Peyer's patch (tissue), 4 donors: ENCODE results near the gene IL16. TPM values are rescaled to one million over a fixed set of nuclear protein-coding genes. Genes with fewer than 3 reads are reported as not detected.
A peak's percentile ranks its signal among the peaks of the same experiment; 100 is the strongest.

Experiments used
- DNase-seq, 3 donors: peaks; one replicate each; pipeline ENCODE4 v3.0.0-alpha.2; 2017 to 2019
- H3K27ac ChIP-seq, 4 donors: fragments of 200-600 bp; sonication (generic); one replicate each; pipeline ENCODE4 v1.5.1; 2016 to 2019
- H3K27me3 ChIP-seq, 2 donors: fragments of 200-600 bp; sonication (generic); one replicate each; pipeline ENCODE4 v1.5.1; 2019
- H3K36me3 ChIP-seq, 3 donors: fragments of 200-600 bp; sonication (generic); one replicate each; pipeline ENCODE4 v1.5.1; 2016 to 2019
- H3K4me1 ChIP-seq, 4 donors: fragments of 200-600 bp; sonication (generic); one replicate each; pipeline ENCODE4 v1.5.1; 2016 to 2019
- H3K4me3 ChIP-seq, 4 donors: fragments of 200-600 bp; sonication (generic); 1 replicate in 3 of 4; 2 replicates in 1 of 4; pipeline ENCODE4 v1.5.1; 2016 to 2019; ENCODE audit warnings: mild to moderate bottlenecking in 1 of 4
- H3K9me3 ChIP-seq, 4 donors: fragments of 200-600 bp; sonication (generic); one replicate each; pipeline ENCODE4 v1.5.1; 2016 to 2019; ENCODE audit warnings: mild to moderate bottlenecking in 1 of 4
- POLR2A ChIP-seq, 2 donors: fragments of 450-650 bp; IDR thresholded peaks; one replicate each; pipeline ENCODE4 v1.5.1; 2017; ENCODE audit warnings: antibody characterized with exemption in 2 of 2, mild to moderate bottlenecking in 2 of 2, moderate library complexity in 2 of 2
- total RNA-seq, 4 donors: library from RNA; depleted of rRNA; stranded (reverse); fragments of >200 nt; gene quantifications; one replicate each; pipeline ENCODE4 v1.1.0, GENCODE V29; 2016
- TF ChIP-seq, protein P1 (sequence below), 6 experiments: fragments of 450-650 bp in 4 of 6; fragments of 200-600 bp in 2 of 6; sonication (generic) in 1 of 6; IDR thresholded peaks; one replicate each; pipeline ENCODE4 v1.5.1; 2017 to 2019; ENCODE audit warnings: antibody characterized with exemption in 6 of 6, mild to moderate bottlenecking in 3 of 6, moderate library complexity in 1 of 6

The IL16 gene
- total RNA-seq, 4 donors from 2014 or later = 6.3 to 115 (median 11.6) TPM

DNA sequence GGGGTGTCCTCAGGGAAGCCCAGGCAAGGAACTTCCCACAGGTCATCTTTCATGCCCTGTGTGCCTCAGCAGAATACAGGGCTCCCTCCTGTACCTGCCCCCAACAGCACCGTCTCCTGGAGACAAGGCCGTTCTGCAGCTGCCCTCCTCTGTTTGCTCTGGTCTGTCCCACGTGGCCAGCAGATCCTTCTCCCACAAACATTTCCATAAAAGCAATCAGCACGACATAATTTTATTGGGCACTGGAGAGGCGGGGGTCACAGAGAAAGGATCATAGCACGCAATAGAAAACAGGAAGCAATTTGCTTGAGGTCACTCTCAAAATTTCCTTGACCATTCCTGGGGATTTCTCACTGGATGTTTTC, 97.8 kb downstream of the IL16 start:
- H3K4me1 ChIP-seq = peaks cover 0 to 29% (median 10%) of the 10 kb centered on the region in 4 donors
- H3K9me3 ChIP-seq = no peaks in the 10 kb centered on the region
- peak in 1 of 3 donors; percentile 59 for DNase-seq
- peak overlapping the region in 2 of 4 donors; percentile 38 to 45 for H3K4me3 ChIP-seq
- no peaks in the 10 kb centered on the region for H3K27me3 ChIP-seq
- TF ChIP-seq, protein P1, sequence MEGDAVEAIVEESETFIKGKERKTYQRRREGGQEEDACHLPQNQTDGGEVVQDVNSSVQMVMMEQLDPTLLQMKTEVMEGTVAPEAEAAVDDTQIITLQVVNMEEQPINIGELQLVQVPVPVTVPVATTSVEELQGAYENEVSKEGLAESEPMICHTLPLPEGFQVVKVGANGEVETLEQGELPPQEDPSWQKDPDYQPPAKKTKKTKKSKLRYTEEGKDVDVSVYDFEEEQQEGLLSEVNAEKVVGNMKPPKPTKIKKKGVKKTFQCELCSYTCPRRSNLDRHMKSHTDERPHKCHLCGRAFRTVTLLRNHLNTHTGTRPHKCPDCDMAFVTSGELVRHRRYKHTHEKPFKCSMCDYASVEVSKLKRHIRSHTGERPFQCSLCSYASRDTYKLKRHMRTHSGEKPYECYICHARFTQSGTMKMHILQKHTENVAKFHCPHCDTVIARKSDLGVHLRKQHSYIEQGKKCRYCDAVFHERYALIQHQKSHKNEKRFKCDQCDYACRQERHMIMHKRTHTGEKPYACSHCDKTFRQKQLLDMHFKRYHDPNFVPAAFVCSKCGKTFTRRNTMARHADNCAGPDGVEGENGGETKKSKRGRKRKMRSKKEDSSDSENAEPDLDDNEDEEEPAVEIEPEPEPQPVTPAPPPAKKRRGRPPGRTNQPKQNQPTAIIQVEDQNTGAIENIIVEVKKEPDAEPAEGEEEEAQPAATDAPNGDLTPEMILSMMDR (IDR thresholded peaks at IDR 0.05) = no peak
- TF ChIP-seq POLR2A (IDR thresholded peaks at IDR 0.05) = no peak
- no peaks in the 10 kb centered on the region for H3K36me3 ChIP-seq
- peak overlapping the region; percentile 62 to 93 (median 88) for H3K27ac ChIP-seq

DNA sequence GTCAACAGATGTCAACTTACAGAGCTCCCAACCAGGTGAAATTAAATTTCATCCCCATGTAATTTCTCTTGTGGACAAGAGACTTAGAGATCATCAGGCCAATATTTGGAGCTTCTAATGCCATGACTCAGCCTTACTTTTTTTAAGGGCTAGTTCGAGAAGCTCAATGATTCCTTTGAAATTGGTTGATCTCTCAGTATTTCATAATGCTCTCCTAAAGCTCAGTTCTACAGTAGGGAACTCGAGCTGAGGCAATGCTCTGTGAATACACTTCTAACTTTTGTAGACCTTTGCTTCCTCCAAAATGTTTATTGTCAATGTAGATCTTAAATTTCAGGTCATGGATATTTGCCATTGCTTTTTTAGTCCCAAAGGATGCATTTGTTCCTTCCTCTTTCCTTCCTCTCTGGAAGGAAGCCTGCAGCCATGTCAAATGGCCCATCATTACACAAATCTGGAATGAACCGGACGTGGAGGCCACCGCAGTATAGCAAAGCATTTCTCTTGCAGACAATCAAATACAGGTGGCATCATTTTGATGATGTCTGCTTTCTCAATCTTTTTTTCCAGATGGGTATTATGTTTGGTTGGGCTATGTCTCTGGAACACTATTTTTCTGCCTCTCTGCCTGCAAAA, 98.9 kb downstream of the IL16 start:
- H3K36me3 ChIP-seq = no peaks in the 10 kb centered on the region
- peaks cover 0 to 29% (median 10%) of the 10 kb centered on the region in 4 donors for H3K4me1 ChIP-seq
- peak in 1 of 3 donors; percentile 44 for DNase-seq
- no peak overlapping the region for H3K4me3 ChIP-seq
- peak overlapping the region; percentile 75 to 93 (median 88) for H3K27ac ChIP-seq
- H3K27me3 ChIP-seq = no peaks in the 10 kb centered on the region
- H3K9me3 ChIP-seq = no peaks in the 10 kb centered on the region
- no peak for TF ChIP-seq POLR2A (IDR thresholded peaks at IDR 0.05)
- TF ChIP-seq, protein P1 (IDR thresholded peaks at IDR 0.05) = no peak

DNA sequence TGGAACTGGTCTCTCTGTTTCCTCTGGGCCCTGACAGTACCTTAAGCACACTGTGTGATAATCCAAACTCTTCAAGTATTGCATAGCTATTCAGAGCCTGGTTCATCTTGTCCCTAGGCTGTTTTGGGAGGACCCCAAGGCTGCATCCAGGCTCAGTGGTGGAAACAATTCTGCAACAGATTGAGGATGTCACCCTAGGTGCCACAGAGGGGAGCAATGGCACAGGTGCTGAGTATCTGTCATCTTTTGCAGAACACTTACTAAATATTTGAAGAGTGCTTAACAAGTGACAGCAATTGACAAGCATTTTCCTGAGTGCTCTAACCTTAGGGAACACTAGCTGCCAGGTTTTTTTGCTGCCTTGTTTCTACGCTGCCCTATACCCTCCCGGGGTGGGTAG, 99.5 kb downstream of the IL16 start:
- Histone ChIP-seq H3K4me1 (peaks cover 0 to 29% (median 10%) of the 10 kb centered on the region in 4 donors), H3K27ac (peak overlapping the region; percentile 75 to 93 (median 88)), H3K27me3 (no peaks in the 10 kb centered on the region), H3K9me3 (no peaks in the 10 kb centered on the region), H3K4me3 (peak overlapping the region in 3 of 4 donors; percentile 1 to 64 (median 47)), H3K36me3 (no peaks in the 10 kb centered on the region)
- TF ChIP-seq, protein P1 (IDR thresholded peaks at IDR 0.05) = no peak
- no peak for TF ChIP-seq POLR2A (IDR thresholded peaks at IDR 0.05)
- DNase-seq = peak in 1 of 3 donors; percentile 42

DNA sequence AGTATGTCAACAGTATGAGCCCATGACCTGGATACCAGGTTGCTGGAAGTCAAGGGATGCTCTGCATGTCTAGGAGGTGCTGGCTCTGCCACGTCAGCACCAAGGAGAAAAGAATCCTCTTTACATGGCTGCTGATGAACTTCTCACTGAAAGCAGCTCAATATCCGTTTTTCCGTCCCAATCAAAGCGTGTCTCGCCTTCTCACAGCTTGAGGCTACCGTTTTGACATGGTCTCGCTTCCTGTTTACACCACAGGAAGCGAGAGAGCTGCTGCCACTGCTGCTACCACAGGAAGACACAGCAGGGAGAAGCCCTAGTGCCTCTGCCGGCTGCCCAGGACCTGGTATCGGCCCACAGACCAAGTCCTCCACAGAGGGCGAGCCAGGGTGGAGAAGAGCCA, 100.0 kb downstream of the IL16 start:
- peak in 2 of 3 donors; percentile 93 to 94 for DNase-seq
- Histone ChIP-seq H3K4me3 (peak overlapping the region; percentile 47 to 64 (median 50)), H3K27me3 (no peaks in the 10 kb centered on the region)

DNA sequence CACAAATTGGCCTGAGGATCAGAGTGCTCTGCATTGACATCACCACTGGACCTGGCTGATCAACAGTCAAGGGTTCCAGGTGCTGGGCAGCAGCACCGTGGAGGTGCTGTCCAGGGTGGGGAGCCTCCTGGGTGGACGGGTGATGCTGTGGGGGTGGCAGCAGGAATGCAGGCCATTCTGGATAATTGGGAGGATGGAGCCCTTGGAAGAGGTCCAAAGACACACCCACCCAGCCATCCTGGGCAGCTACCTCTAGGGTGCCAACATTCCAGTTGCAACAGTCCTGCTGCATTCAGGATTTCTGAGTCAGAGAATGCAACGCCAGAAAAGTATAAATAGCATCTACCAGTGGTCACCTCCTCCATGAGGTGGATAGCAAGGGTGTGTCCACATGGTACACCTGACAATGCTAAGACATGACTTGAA, 100.5 kb downstream of the IL16 start:
- no peak for DNase-seq
- H3K27me3 ChIP-seq = no peaks in the 10 kb centered on the region

More for the DNA sequence above, 100.0 kb downstream of the IL16 start:
- Histone ChIP-seq H3K27ac (peak overlapping the region; percentile 75 to 93 (median 88)), H3K9me3 (no peaks in the 10 kb centered on the region), H3K36me3 (no peaks in the 10 kb centered on the region), H3K4me1 (peaks cover 0 to 29% (median 8%) of the 10 kb centered on the region in 4 donors)
- TF ChIP-seq, protein P1 (IDR thresholded peaks at IDR 0.05) = no peak
- peak; percentile 39 to 41 for TF ChIP-seq POLR2A (IDR thresholded peaks at IDR 0.05)

More for the DNA sequence above, 100.5 kb downstream of the IL16 start:
- H3K4me1 ChIP-seq = peaks cover 0 to 29% (median 6%) of the 10 kb centered on the region in 4 donors
- peak overlapping the region; percentile 47 to 64 (median 50) for H3K4me3 ChIP-seq
- H3K36me3 ChIP-seq = no peaks in the 10 kb centered on the region
- no peaks in the 10 kb centered on the region for H3K9me3 ChIP-seq
- no peak for TF ChIP-seq POLR2A (IDR thresholded peaks at IDR 0.05)
- TF ChIP-seq, protein P1 (IDR thresholded peaks at IDR 0.05) = no peak
- H3K27ac ChIP-seq = peak overlapping the region; percentile 75 to 93 (median 88)
